DND-41 (cell line): ENCODE data around the gene XRCC3.

Source experiments
- ATAC-seq: fragments of 200-7000 bp; cut with Tn5 transposase; 3 replicates; pipeline ENCODE4 v1.9.1; 2021; ENCODE audit warnings: low read depth; ENCODE audit not compliant: insufficient read depth
- DNase-seq: peaks from one replicate; pipeline ENCODE4 v3.0.0-alpha.2; 2020
- H2AFZ ChIP-seq: 2 replicates; pipeline ENCODE4 v1.6.0; 2012; ENCODE audit warnings: low read depth, low read length
- H3K27ac ChIP-seq: 2 replicates; pipeline ENCODE4 v1.5.1; 2012; ENCODE audit warnings: low read length, inconsistent platforms
- H3K27me3 ChIP-seq: fragments of 200-600 bp; sonication (generic); 2 replicates; pipeline ENCODE4 v1.6.0; 2012; ENCODE audit warnings: low read length, mild to moderate bottlenecking, inconsistent platforms; ENCODE audit not compliant: insufficient read depth, poor library complexity
- H3K36me3 ChIP-seq: 2 replicates; pipeline ENCODE4 v1.5.1; 2012; ENCODE audit warnings: low read length, inconsistent platforms; ENCODE audit not compliant: insufficient read depth
- H3K4me1 ChIP-seq: 2 replicates; pipeline ENCODE4 v1.5.1; 2012; ENCODE audit warnings: mild to moderate bottlenecking, low read length; ENCODE audit not compliant: insufficient read depth
- H3K4me2 ChIP-seq: 2 replicates; pipeline ENCODE4 v1.6.0; 2012; ENCODE audit warnings: mild to moderate bottlenecking, moderate library complexity, low read length, inconsistent platforms; ENCODE audit not compliant: insufficient read depth
- H3K4me3 ChIP-seq, 2 experiments: fragments of 200-600 bp in 1 of 2; shearing (Covaris generic) in 1 of 2; 2 replicates each; pipeline ENCODE4 v1.5.1; 2012 to 2016; ENCODE audit warnings: inconsistent platforms in 2 of 2, low read length in 2 of 2, mild to moderate bottlenecking in 2 of 2, low read depth in 1 of 2, moderate library complexity in 1 of 2
- H3K79me2 ChIP-seq: 2 replicates; pipeline ENCODE4 v1.6.0; 2012; ENCODE audit warnings: low read length, inconsistent platforms; ENCODE audit not compliant: insufficient read depth
- H3K9ac ChIP-seq: 2 replicates; pipeline ENCODE4 v1.6.0; 2012; ENCODE audit warnings: low read depth, mild to moderate bottlenecking, inconsistent platforms, low read length, moderate library complexity
- H3K9me3 ChIP-seq: 2 replicates; pipeline ENCODE4 v1.5.1; 2012; ENCODE audit warnings: low read length, moderate library complexity, mild to moderate bottlenecking, inconsistent platforms; ENCODE audit not compliant: insufficient read depth, severe bottlenecking
- H4K20me1 ChIP-seq: 2 replicates; pipeline ENCODE4 v1.6.0; 2012; ENCODE audit warnings: low read length; ENCODE audit not compliant: insufficient read depth
- CTCF ChIP-seq: IDR thresholded peaks from 2 replicates; pipeline ENCODE4 v1.5.1; 2012; ENCODE audit warnings: borderline replicate concordance, low read length, moderate library complexity, mild to moderate bottlenecking; ENCODE audit not compliant: poor library complexity, severe bottlenecking; ENCODE audit errors: extremely low read depth
- EZH2 ChIP-seq: IDR thresholded peaks from 3 replicates; pipeline ENCODE4 v1.6.1; 2012; ENCODE audit warnings: borderline replicate concordance, low read depth, mild to moderate bottlenecking, moderate library complexity, low read length, inconsistent platforms; ENCODE audit not compliant: severe bottlenecking

XRCC3 gene

GRCh38 chr14:103715052-103716000 lies at the start of gene XRCC3, which contains the start of gene ZFYVE21:
TSS of gene XRCC3 (minus strand) at chr14:103715451. CDS start at chr14:103711087, 4,364 bp downstream.
TSS of gene ZFYVE21 (plus strand) at chr14:103715810. CDS start at chr14:103715842, 32 bp downstream.
- H2AFZ ChIP-seq = peak within 1 kb of the TSS; percentile 82
- H3K79me2 ChIP-seq = peaks cover 88% of the 10 kb centered on the region
- peaks cover 41% of the 10 kb centered on the region for H3K36me3 ChIP-seq
- H3K27me3 ChIP-seq = no peaks in the 10 kb centered on the region
- DNase-seq (peak; percentile 100), ATAC-seq (peak; percentile 94)
- H3K4me3 ChIP-seq = peak within 1 kb of the TSS; percentile 70 to 84; a peak in 3 of 4 replicates
- H3K9me3 ChIP-seq = no peaks in the 10 kb centered on the region
- H3K4me1 ChIP-seq = peaks cover 57% of the 10 kb centered on the region
- peaks cover 64% of the 10 kb centered on the region for H4K20me1 ChIP-seq
- TF ChIP-seq EZH2 (no peak), CTCF (no peak)
- peak within 1 kb of the TSS; percentile 97 for H3K4me2 ChIP-seq
- peak within 1 kb of the TSS; percentile 80 for H3K27ac ChIP-seq
- H3K9ac ChIP-seq = peak within 1 kb of the TSS; percentile 95

GRCh38 chr14:103763730-103764488 lies 48.7 kb upstream of the XRCC3 start:
- ATAC-seq = no peak
- Histone ChIP-seq H3K9ac (no peak overlapping the region), H2AFZ (no peak overlapping the region), H3K4me1 (no peaks in the 10 kb centered on the region), H3K4me2 (no peak overlapping the region), H3K9me3 (no peaks in the 10 kb centered on the region), H4K20me1 (no peaks in the 10 kb centered on the region), H3K4me3 (no peak overlapping the region), H3K27me3 (no peaks in the 10 kb centered on the region), H3K36me3 (no peaks in the 10 kb centered on the region), H3K27ac (no peak overlapping the region), H3K79me2 (no peaks in the 10 kb centered on the region)
- DNase-seq = no peak
- TF ChIP-seq CTCF (no peak), EZH2 (no peak)

- H3K9me3 ChIP-seq = no peaks in the 10 kb centered on the region
- no peak overlapping the region for H3K4me3 ChIP-seq
- no peaks in the 10 kb centered on the region for H3K79me2 ChIP-seq
- ATAC-seq (no peak), DNase-seq (no peak)
- no peaks in the 10 kb centered on the region for H4K20me1 ChIP-seq
- H2AFZ ChIP-seq = no peak overlapping the region
- H3K4me2 ChIP-seq = no peak overlapping the region
- no peaks in the 10 kb centered on the region for H3K27me3 ChIP-seq
- no peak for TF ChIP-seq CTCF
- no peak for TF ChIP-seq EZH2
- no peaks in the 10 kb centered on the region for H3K4me1 ChIP-seq
- no peak overlapping the region for H3K27ac ChIP-seq
- H3K9ac ChIP-seq = no peak overlapping the region
- no peaks in the 10 kb centered on the region for H3K36me3 ChIP-seq
Measured at GRCh38 chr14:103762541-103762940, 47.3 kb upstream of the XRCC3 start.
